Natural killer cell (primary cell): Measurements from ENCODE around the gene FAM161B. TPM values are rescaled to one million over a fixed set of nuclear protein-coding genes. Genes with fewer than 3 reads are reported as not detected.

Experiments
- ATAC-seq, 3 donors: fragments of 150-1000 bp in 2 of 3; fragments of 200-7000 bp in 1 of 3; cut with Tn5 transposase; 1 replicate in 1 of 3; 2 replicates in 2 of 3; pipeline ENCODE4 v1.10.0; 2021; ENCODE audit warnings: mild to moderate bottlenecking in 2 of 3, moderate library complexity in 2 of 3
- DNase-seq, 2 donors: peaks; one replicate each; pipeline versions ENCODE4 v3.0.0 to v3.0.0-alpha.2; 2013 to 2021; ENCODE audit warnings: mixed read lengths in 1 of 2
- H3K27ac ChIP-seq: one replicate; pipeline ENCODE4 v1.5.1; 2013; ENCODE audit warnings: mild to moderate bottlenecking, low read length
- H3K27me3 ChIP-seq: one replicate; pipeline ENCODE4 v1.6.1; 2013; ENCODE audit warnings: low read length; ENCODE audit not compliant: control insufficient read depth, insufficient read depth
- H3K36me3 ChIP-seq: one replicate; pipeline ENCODE4 v1.6.1; 2013; ENCODE audit warnings: low read length; ENCODE audit not compliant: control insufficient read depth, insufficient read depth
- H3K4me1 ChIP-seq: one replicate; pipeline ENCODE4 v1.6.1; 2013; ENCODE audit warnings: low read length; ENCODE audit not compliant: control insufficient read depth, insufficient read depth
- H3K4me3 ChIP-seq: one replicate; pipeline ENCODE4 v1.5.1; 2013; ENCODE audit warnings: low read length
- H3K9me3 ChIP-seq: one replicate; pipeline ENCODE4 v1.6.1; 2013; ENCODE audit warnings: low read length; ENCODE audit not compliant: control insufficient read depth, insufficient read depth
- H3K27ac Mint-ChIP-seq, 2 donors: one replicate each; pipeline ENCODE4 v1.8.0; 2022; ENCODE audit warnings: mild to moderate bottlenecking in 2 of 2, mixed read lengths in 2 of 2, moderate library complexity in 1 of 2
- H3K27me3 Mint-ChIP-seq, 2 donors: one replicate each; pipeline ENCODE4 v1.8.0; 2022; ENCODE audit warnings: low read depth in 2 of 2, mixed read lengths in 2 of 2
- H3K36me3 Mint-ChIP-seq: one replicate; pipeline ENCODE4 v1.8.0; 2022; ENCODE audit warnings: mixed read lengths
- H3K4me1 Mint-ChIP-seq, 2 donors: one replicate each; pipeline ENCODE4 v1.8.0; 2022; ENCODE audit warnings: mixed read lengths in 2 of 2
- H3K4me3 Mint-ChIP-seq: one replicate; pipeline ENCODE4 v1.8.0; 2022; ENCODE audit warnings: mild to moderate bottlenecking, moderate library complexity, mixed read lengths
- H3K9me3 Mint-ChIP-seq, 2 donors: one replicate each; pipeline ENCODE4 v1.8.0; 2022; ENCODE audit warnings: mixed read lengths in 2 of 2
- CTCF ChIP-seq: fragments of 200-600 bp; IDR thresholded peaks from one replicate; pipeline ENCODE4 v1.8.0; 2022; ENCODE audit warnings: antibody characterized with exemption
- WGBS: methylation state at CpG from one replicate; pipeline ENCODE4 v1.1.7; 2013; ENCODE audit warnings: missing lambda C conversion rate; ENCODE audit not compliant: insufficient coverage; 5-methylcytosine and 5-hydroxymethylcytosine counted together
- intact Hi-C: fragments of 100-400 bp; cut with micrococcal nuclease; formaldehyde crosslinking; loops from one replicate; pipeline ENCODE4 v1.14.2; 2022
- total RNA-seq, 4 donors: library from RNA; stranded (reverse); fragments of 120-200 nt in 1 of 4; gene quantifications; one replicate each; pipeline versions ENCODE4 v1.2.3 to v1.2.4, GENCODE V29; 2013 to 2022

FAM161B gene
- total RNA-seq, 3 donors from 2014 or later (not counting 1 experiment from before 2014, with no cell fraction given) = 2.5 to 4.8 (median 3.1) TPM

- intact Hi-C loops = loop anchor here (2.0 to 10.0 kb wide), 3 partner anchors 63 to 136 kb away; partner anchors contain the start of genes BBOF1, COQ6, ENTPD5 and FAM161B
- no peak for ATAC-seq
- H3K4me3 ChIP-seq = peak overlapping the region; percentile 81
- H3K36me3 Mint-ChIP-seq = no peaks in the 10 kb centered on the region
- no peaks in the 10 kb centered on the region for H3K9me3 ChIP-seq
- DNase-seq = peak in 1 of 2 donors; percentile 50
- H3K4me1 ChIP-seq = peaks cover 13% of the 10 kb centered on the region
- H3K4me1 Mint-ChIP-seq = peaks cover 42 to 54% of the 10 kb centered on the region in 2 donors
- H3K27me3 Mint-ChIP-seq = no peaks in the 10 kb centered on the region
- H3K9me3 Mint-ChIP-seq = no peaks in the 10 kb centered on the region
- TF ChIP-seq CTCF = no peak
- peak overlapping the region; percentile 96 for H3K4me3 Mint-ChIP-seq
- no peaks in the 10 kb centered on the region for H3K27me3 ChIP-seq
- peak overlapping the region; percentile 99 for H3K27ac Mint-ChIP-seq
- 38% methylated on average over 7 of the region's 7 CpGs for WGBS
- peaks cover 2% of the 10 kb centered on the region for H3K36me3 ChIP-seq
- peak overlapping the region; percentile 97 for H3K27ac ChIP-seq
Measured at GRCh38 chr14:73887694-73888459, 62.0 kb downstream of the FAM161B start.

DNA sequence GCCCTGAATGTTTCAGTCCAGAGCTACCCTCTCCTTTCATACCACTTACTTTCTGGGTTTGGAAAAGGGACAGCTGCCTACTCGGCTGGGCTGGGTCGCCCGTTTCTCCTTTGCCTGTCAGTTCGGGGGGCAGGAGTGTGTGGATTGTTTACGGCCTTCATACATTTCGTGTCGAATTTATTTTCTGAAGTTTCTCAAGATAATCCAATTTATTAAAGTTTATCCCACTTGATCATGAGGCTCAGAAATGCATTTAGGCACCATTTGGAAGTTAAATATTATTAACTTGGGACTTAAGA, 62.6 kb downstream of the FAM161B start:
- no peak for TF ChIP-seq CTCF
- Histone ChIP-seq H3K9me3 (no peaks in the 10 kb centered on the region), H3K4me3 (peak overlapping the region; percentile 81), H3K4me1 (peaks cover 13% of the 10 kb centered on the region), H3K27ac (peak overlapping the region; percentile 97), H3K27me3 (no peaks in the 10 kb centered on the region), H3K36me3 (peaks cover 2% of the 10 kb centered on the region)
- 0% methylated on average over 2 of the region's 7 CpGs for WGBS
- Mint-ChIP-seq H3K4me3 (peak overlapping the region; percentile 96), H3K27ac (peak overlapping the region; percentile 99), H3K4me1 (peaks cover 42 to 54% of the 10 kb centered on the region in 2 donors), H3K27me3 (no peaks in the 10 kb centered on the region), H3K36me3 (no peaks in the 10 kb centered on the region), H3K9me3 (no peaks in the 10 kb centered on the region)
- ATAC-seq (no peak), DNase-seq (no peak)
- intact Hi-C loops = loop anchor here (2.0 to 10.0 kb wide), 3 partner anchors 64 to 135 kb away; partner anchors contain the start of genes BBOF1, COQ6, ENTPD5 and FAM161B

DNA sequence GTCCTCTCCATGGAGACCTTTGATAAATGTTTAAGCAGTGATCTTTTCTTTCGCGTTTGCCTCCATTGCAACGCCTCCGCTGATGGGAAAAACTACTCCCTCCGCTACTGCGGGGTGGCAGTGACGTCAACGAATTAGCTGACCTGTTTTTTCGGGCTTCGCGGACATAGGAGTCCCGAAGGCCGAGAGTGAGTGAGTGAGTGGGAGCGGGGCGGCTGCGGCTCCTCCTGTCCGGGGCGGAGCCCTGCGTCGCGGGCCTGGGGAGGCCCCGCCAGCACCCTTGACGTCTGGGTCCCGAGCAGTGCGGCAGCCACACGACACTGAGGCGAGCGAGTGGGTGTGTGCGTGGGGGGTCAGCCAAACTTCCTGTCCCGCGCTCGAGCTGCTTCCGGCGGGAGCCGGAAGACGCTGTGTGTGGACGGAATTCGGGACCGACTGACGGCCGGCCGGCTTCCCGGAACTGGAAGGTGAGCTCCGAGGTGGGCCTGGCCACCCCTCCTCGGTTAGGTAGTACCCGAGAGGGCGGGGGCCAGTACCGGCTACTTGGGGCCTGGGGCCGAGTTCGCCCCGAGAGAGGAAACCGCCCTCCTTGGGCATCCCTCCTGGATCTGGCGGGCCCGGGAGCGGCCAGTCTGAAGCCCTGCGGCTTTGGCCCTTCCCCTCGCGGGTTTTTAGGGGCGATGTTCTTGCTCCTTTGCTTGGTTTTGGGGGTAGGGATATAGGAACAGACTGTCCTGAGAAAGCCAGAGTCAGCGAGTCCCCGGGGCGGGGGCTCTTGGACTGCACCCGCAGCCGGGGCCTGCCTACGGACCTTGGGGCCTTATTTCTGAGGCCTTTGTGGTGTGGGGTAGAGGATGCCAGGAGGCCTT, 63.2 kb downstream of the FAM161B start, which contains the start of gene ZNF410:
ZNF410 (plus strand) TSS at position 411 of the 869 bp plus-strand sequence. CDS start 5,317 bp downstream, outside the sequence.
- no peaks in the 10 kb centered on the region for H3K9me3 Mint-ChIP-seq
- no peaks in the 10 kb centered on the region for H3K27me3 ChIP-seq
- ATAC-seq = peak; percentile 96 to 100 (median 98)
- no peak for TF ChIP-seq CTCF
- DNase-seq = peak; percentile 82 to 94
- H3K27ac Mint-ChIP-seq = peak within 1 kb of the TSS; percentile 99
- peak within 1 kb of the TSS; percentile 97 for H3K27ac ChIP-seq
- intact Hi-C loops = loop anchor here (1.0 to 10.0 kb wide), 4 partner anchors 34 to 134 kb away; partner anchors contain the start of genes BBOF1, COQ6, ENTPD5 and FAM161B
- H3K36me3 Mint-ChIP-seq = no peaks in the 10 kb centered on the region
- H3K36me3 ChIP-seq = peaks cover under 1% of the 10 kb centered on the region
- H3K9me3 ChIP-seq = no peaks in the 10 kb centered on the region
- WGBS = under 1% methylated on average over 62 of the region's 65 CpGs
- H3K27me3 Mint-ChIP-seq = no peaks in the 10 kb centered on the region
- H3K4me3 Mint-ChIP-seq = peak within 1 kb of the TSS; percentile 96
- H3K4me1 ChIP-seq = peaks cover 13% of the 10 kb centered on the region
- H3K4me1 Mint-ChIP-seq = peaks cover 39 to 50% of the 10 kb centered on the region in 2 donors
- H3K4me3 ChIP-seq = peak within 1 kb of the TSS; percentile 81
